ENCODE results near the gene RRBP1. TPM values are rescaled to one million over a fixed set of nuclear protein-coding genes. Genes with fewer than 3 reads are reported as not detected.

RRBP1 gene
- total and polyA plus RNA-seq, 2 donors from 2014 or later, result 83.4 to 231 TPM

DNA sequence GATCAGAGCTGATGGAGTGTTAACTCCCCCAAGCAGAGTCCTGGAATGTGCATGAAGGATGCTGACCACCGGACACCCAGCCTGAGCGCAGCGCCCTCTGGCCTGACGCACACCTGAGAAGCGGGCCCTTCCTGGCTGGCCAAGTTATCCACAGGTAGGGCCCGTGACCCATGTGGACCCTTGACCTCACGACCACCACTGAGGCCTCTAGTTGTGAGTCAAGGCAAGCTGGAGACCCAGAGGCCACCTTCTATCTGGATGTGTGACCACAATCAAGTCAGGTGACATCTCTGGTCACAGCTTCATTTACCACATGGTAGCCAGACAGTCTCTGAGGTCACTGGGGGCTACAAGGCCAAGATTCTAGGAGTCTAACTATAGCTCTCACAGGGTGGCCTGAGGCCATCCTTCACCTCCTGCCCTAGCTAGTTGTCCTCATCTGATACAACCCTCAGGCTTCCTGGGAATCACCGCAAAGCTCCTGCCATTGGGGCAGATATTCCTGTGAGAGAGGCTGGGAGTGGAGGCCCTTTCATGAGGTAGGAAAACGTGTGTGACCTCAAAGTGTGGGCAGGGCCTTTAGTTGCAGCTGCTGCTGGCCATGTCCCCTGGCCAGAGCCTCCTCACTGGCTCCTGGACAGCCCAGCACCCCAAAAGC lies 59.1 kb downstream of the RRBP1 start:
- FAIRE-seq, result no peak

DNA sequence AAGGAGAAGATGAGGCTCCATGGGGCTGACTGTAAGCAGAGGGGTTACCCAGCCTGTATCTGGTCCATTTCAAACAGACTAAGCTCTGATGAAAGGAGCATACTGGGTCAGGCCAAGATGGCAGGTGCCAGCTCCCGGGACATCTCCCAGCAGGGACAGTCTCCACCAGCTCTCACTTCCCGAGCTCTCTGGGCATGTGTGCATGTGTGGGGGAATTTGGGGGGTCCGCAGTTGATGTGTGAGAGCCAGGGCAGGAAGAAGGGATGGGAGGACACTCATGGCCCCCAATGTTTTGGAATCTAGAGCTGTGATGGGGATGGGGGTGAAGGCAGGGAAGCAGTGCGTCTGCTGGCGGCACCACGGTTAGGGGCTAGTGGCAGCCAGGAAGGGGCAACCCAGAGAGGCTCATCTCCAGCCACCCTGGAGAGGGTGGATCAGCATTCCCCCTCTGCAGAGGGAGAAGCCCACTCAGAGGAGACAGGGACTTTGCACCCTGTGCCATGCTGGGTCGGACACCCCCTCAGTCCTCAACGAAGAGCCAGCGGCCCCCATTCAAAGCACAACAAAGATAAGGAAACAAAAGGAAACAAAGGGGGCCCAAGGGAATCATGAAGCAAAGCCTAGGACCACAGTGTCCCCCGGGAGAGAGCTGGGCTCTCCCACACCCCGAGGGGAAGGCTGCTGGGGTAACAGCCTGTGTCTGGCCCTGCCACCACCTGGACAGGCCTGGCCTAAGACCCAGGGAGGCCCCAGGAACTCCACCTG lies 59.8 kb downstream of the RRBP1 start:
- H3K36me3 ChIP-seq (ENCODE audit: control insufficient read depth in 2 of 3, insufficient read depth in 3 of 3, low read length in 3 of 3), result peaks cover 3 to 58% (median 42%) of the 10 kb centered on the region in 3 donors
- H3K4me1 ChIP-seq (ENCODE audit: control insufficient read depth in 2 of 3, insufficient read depth in 2 of 3, low read depth in 1 of 3, low read length in 3 of 3), result no peaks in the 10 kb centered on the region

More for the DNA sequence above, 59.1 kb downstream of the RRBP1 start:
- Histone ChIP-seq H3K4me1 (ENCODE audit: control insufficient read depth in 2 of 3, insufficient read depth in 2 of 3, low read depth in 1 of 3, low read length in 3 of 3) (no peaks in the 10 kb centered on the region), H3K36me3 (ENCODE audit: control insufficient read depth in 2 of 3, insufficient read depth in 3 of 3, low read length in 3 of 3) (peaks cover 3 to 53% (median 42%) of the 10 kb centered on the region in 3 donors), H3K4me3 (ENCODE audit: low read length in 3 of 3) (no peak overlapping the region), H3K27me3 (ENCODE audit: control insufficient read depth, insufficient read depth, low read length) (no peaks in the 10 kb centered on the region), H3K9me3 (ENCODE audit: control insufficient read depth in 2 of 3, insufficient read depth in 1 of 3, low read length in 3 of 3) (no peaks in the 10 kb centered on the region), H3K27ac (ENCODE audit: low read depth in 2 of 2, low read length in 2 of 2) (no peak overlapping the region), H3K9ac (ENCODE audit: low read length in 3 of 3) (no peak overlapping the region)
- intact Hi-C loops (cut with DNase I), result no loop called here
- DNase-seq, result peak in 2 of 5 donors; percentile 19 to 54
- TF ChIP-seq, protein P1, sequence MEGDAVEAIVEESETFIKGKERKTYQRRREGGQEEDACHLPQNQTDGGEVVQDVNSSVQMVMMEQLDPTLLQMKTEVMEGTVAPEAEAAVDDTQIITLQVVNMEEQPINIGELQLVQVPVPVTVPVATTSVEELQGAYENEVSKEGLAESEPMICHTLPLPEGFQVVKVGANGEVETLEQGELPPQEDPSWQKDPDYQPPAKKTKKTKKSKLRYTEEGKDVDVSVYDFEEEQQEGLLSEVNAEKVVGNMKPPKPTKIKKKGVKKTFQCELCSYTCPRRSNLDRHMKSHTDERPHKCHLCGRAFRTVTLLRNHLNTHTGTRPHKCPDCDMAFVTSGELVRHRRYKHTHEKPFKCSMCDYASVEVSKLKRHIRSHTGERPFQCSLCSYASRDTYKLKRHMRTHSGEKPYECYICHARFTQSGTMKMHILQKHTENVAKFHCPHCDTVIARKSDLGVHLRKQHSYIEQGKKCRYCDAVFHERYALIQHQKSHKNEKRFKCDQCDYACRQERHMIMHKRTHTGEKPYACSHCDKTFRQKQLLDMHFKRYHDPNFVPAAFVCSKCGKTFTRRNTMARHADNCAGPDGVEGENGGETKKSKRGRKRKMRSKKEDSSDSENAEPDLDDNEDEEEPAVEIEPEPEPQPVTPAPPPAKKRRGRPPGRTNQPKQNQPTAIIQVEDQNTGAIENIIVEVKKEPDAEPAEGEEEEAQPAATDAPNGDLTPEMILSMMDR (IDR thresholded peaks at IDR 0.05; ENCODE audit: borderline replicate concordance, extremely low read depth, insufficient read depth), result no peak

DNA sequence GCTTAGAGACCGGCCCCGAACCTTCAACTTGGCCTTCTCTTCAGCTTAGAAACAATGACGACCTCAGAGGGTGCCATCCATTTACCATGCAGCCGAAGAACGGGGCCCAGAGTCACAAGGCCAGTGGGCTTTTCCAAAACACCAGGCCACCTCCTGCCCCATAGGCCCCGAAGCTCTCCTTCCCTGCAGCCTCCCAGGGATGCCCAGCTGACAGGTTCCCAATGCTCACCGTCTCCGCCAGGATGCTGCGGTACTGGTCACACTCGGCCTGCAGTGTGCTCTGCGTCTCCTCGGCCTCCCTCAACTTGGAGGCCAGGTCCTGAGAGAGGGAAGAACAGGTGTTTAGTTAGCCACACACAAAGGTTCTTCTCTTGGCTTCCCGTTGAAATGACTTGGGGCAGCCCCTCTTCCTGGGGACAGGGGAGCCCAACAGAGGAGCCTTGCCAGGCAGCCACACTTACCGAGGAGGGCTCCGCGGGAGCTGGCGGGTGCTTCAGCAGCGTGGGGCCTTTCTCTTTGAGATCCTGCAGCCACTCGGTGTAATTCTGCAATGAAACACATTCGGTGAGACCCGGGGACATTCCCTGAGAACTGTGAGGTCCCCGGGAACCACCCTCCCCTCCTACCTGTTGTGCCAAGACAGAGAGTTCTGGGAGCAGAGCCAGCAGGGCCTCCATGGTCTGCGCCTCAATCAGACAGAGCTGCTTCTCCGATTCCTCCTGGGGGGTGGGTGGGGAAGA lies 60.6 kb downstream of the RRBP1 start:
- TF ChIP-seq, protein P1 (IDR thresholded peaks at IDR 0.05; ENCODE audit: borderline replicate concordance, extremely low read depth, insufficient read depth), result no peak
- Histone ChIP-seq H3K27me3 (ENCODE audit: control insufficient read depth, insufficient read depth, low read length) (no peaks in the 10 kb centered on the region), H3K36me3 (ENCODE audit: control insufficient read depth in 2 of 3, insufficient read depth in 3 of 3, low read length in 3 of 3) (peaks cover 3 to 58% (median 47%) of the 10 kb centered on the region in 3 donors), H3K27ac (ENCODE audit: low read depth in 2 of 2, low read length in 2 of 2) (no peak overlapping the region), H3K9ac (ENCODE audit: low read length in 3 of 3) (no peak overlapping the region), H3K4me3 (ENCODE audit: low read length in 3 of 3) (no peak overlapping the region), H3K4me1 (ENCODE audit: control insufficient read depth in 2 of 3, insufficient read depth in 2 of 3, low read depth in 1 of 3, low read length in 3 of 3) (no peaks in the 10 kb centered on the region), H3K9me3 (ENCODE audit: control insufficient read depth in 2 of 3, insufficient read depth in 1 of 3, low read length in 3 of 3) (no peaks in the 10 kb centered on the region)
- FAIRE-seq, result no peak
- intact Hi-C loops (cut with DNase I), result no loop called here
- peak in 3 of 5 donors; percentile 7 to 48 (median 19) for DNase-seq

More for the DNA sequence above, 59.8 kb downstream of the RRBP1 start:
- DNase-seq (peak in 2 of 5 donors; percentile 21 to 43), FAIRE-seq (no peak)
- intact Hi-C loops (cut with DNase I), result no loop called here
- H3K4me3 ChIP-seq (ENCODE audit: low read length in 3 of 3), result no peak overlapping the region
- H3K9ac ChIP-seq (ENCODE audit: low read length in 3 of 3), result no peak overlapping the region
- TF ChIP-seq, protein P1 (IDR thresholded peaks at IDR 0.05; ENCODE audit: borderline replicate concordance, extremely low read depth, insufficient read depth), result no peak
- no peaks in the 10 kb centered on the region for H3K9me3 ChIP-seq (ENCODE audit: control insufficient read depth in 2 of 3, insufficient read depth in 1 of 3, low read length in 3 of 3)
- H3K27me3 ChIP-seq (ENCODE audit: control insufficient read depth, insufficient read depth, low read length), result no peaks in the 10 kb centered on the region
- no peak overlapping the region for H3K27ac ChIP-seq (ENCODE audit: low read depth in 2 of 2, low read length in 2 of 2)
